Daoy (cell line): ENCODE measurements around the gene HBG1. TPM values are rescaled to one million over a fixed set of nuclear protein-coding genes. Genes with fewer than 3 reads are reported as not detected.
"Not testable (repeated sequence)": the region's sequence is repeated elsewhere in the genome, so short reads cannot be mapped to it uniquely, and the experiment has no call there.

Experiments
- DNase-seq: peaks from one replicate; pipeline ENCODE4 v3.0.0-alpha.2; 2015; ENCODE audit warnings: low read depth
- total RNA-seq: library from RNA; depleted of rRNA; stranded (reverse); fragments of >200 nt; shearing (Covaris generic); gene quantifications from 2 replicates; pipeline ENCODE4 v1.2.3, GENCODE V29; 2014

The HBG1 gene
- total RNA-seq, 1 experiment from 2014 or later: not detected

GRCh38 chr11:5277807-5278382, 28.2 kb upstream of the HBG1 start:
- DNase-seq: no peak

GRCh38 chr11:5276697-5277096, 27.0 kb upstream of the HBG1 start:
- DNase-seq: no peak

GRCh38 chr11:5275369-5276110, 25.9 kb upstream of the HBG1 start:
- no peak for DNase-seq

- DNase-seq: no peak
Observed at GRCh38 chr11:5274395-5274794, 24.7 kb upstream of the HBG1 start.

GRCh38 chr11:5272395-5273017, 22.8 kb upstream of the HBG1 start:
- DNase-seq: no peak

- no peak for DNase-seq
Observed at GRCh38 chr11:5269715-5270147, 20.1 kb upstream of the HBG1 start, which contains the start of gene HBE1. Gene HBE1, minus strand, starts transcription at chr11:5269945. Its CDS starts 55 bp downstream, at chr11:5269890.

GRCh38 chr11:5267033-5267563, 17.4 kb upstream of the HBG1 start:
- no peak for DNase-seq

GRCh38 chr11:5266609-5267008, 17.0 kb upstream of the HBG1 start:
- DNase-seq: no peak

GRCh38 chr11:5265832-5266231, 16.2 kb upstream of the HBG1 start:
- DNase-seq: no peak

- DNase-seq: no peak
Observed at GRCh38 chr11:5258543-5259262, 9.0 kb upstream of the HBG1 start.

- DNase-seq: no peak
Observed at GRCh38 chr11:5257296-5257695, 7.6 kb upstream of the HBG1 start.

- not testable (repeated sequence) for DNase-seq
Observed at GRCh38 chr11:5254646-5255413, 5.2 kb upstream of the HBG1 start, which contains the start of gene HBG2. Gene HBG2, minus strand, starts transcription at chr11:5254781. Its CDS starts 53 bp downstream, at chr11:5254728.

GRCh38 chr11:5254023-5254422, 4.4 kb upstream of the HBG1 start:
- not testable (repeated sequence) for DNase-seq

GRCh38 chr11:5253440-5253839, 3.8 kb upstream of the HBG1 start:
- DNase-seq: not testable (repeated sequence)

GRCh38 chr11:5252919-5253265, 3.2 kb upstream of the HBG1 start:
- no peak for DNase-seq

GRCh38 chr11:5252192-5252918, 2.7 kb upstream of the HBG1 start:
- DNase-seq: no peak

GRCh38 chr11:5251746-5252145, 2.1 kb upstream of the HBG1 start:
- DNase-seq: no peak

- DNase-seq: no peak
Observed at GRCh38 chr11:5250543-5251204, 1.0 kb upstream of the HBG1 start.

GRCh38 chr11:5248498-5248897, 1.2 kb downstream of the HBG1 start:
- DNase-seq: not testable (repeated sequence)
